Breast epithelium (tissue), 4 donors: Measurements from ENCODE around the gene CAV1. TPM values are rescaled to one million over a fixed set of nuclear protein-coding genes. Genes with fewer than 3 reads are reported as not detected.

ENCODE experiments used
- DNase-seq, 2 donors: peaks; one replicate each; pipeline ENCODE4 v3.0.0-alpha.2; 2019; ENCODE audit warnings: low spot score in 2 of 2
- H3K27ac ChIP-seq, 2 donors: fragments of 200-600 bp; sonication (generic) in 1 of 2; one replicate each; pipeline ENCODE4 v1.5.1; 2016 to 2019; ENCODE audit warnings: mild to moderate bottlenecking in 1 of 2
- H3K27me3 ChIP-seq, 2 donors: fragments of 200-600 bp; sonication (generic) in 1 of 2; one replicate each; pipeline versions ENCODE4 v1.5.1 to v1.6.0; 2017 to 2019; ENCODE audit warnings: control low read depth in 1 of 2, mild to moderate bottlenecking in 1 of 2
- H3K36me3 ChIP-seq: fragments of 200-600 bp; one replicate; pipeline ENCODE4 v1.5.1; 2019
- H3K4me1 ChIP-seq, 2 donors: fragments of 200-600 bp; sonication (generic); one replicate each; pipeline ENCODE4 v1.5.1; 2016 to 2019; ENCODE audit warnings: control low read depth in 1 of 2
- H3K4me3 ChIP-seq, 3 donors: fragments of 200-600 bp; sonication (generic); 1 replicate in 2 of 3; 2 replicates in 1 of 3; pipeline ENCODE4 v1.5.1; 2016 to 2019; ENCODE audit warnings: mild to moderate bottlenecking in 3 of 3, moderate library complexity in 2 of 3
- H3K9me3 ChIP-seq, 2 donors: fragments of 200-600 bp; sonication (generic) in 1 of 2; one replicate each; pipeline ENCODE4 v1.5.1; 2016 to 2019; ENCODE audit warnings: control low read depth in 1 of 2
- POLR2A ChIP-seq: fragments of 450-650 bp; IDR thresholded peaks from one replicate; pipeline ENCODE4 v1.6.1; 2016; ENCODE audit warnings: antibody characterized with exemption, mild to moderate bottlenecking, moderate library complexity
- POLR2AphosphoS5 ChIP-seq, 3 donors: sonication (generic); formaldehyde crosslinking; IDR thresholded peaks; one replicate each; pipeline ENCODE4 v1.6.1; 2017; ENCODE audit warnings: antibody characterized with exemption in 3 of 3
- intact Hi-C: fragments of 100-400 bp; cut with DNase I; formaldehyde crosslinking; loops from one replicate; pipeline ENCODE4 v1.15.1; 2023; ENCODE audit warnings: low total_unique reads
- total RNA-seq, 3 donors: library from RNA; depleted of rRNA; stranded (reverse); fragments of >200 nt; gene quantifications; one replicate each; pipeline ENCODE4 v1.1.0, GENCODE V29; 2016
- TF ChIP-seq, protein P1 (sequence below), 3 donors: fragments of 450-650 bp; IDR thresholded peaks; one replicate each; pipeline ENCODE4 v1.5.1; 2016 to 2017; ENCODE audit warnings: antibody characterized with exemption in 3 of 3, mild to moderate bottlenecking in 3 of 3, moderate library complexity in 3 of 3

CAV1 gene
- total RNA-seq, 3 donors from 2014 or later = 117 to 729 (median 154) TPM

DNA sequence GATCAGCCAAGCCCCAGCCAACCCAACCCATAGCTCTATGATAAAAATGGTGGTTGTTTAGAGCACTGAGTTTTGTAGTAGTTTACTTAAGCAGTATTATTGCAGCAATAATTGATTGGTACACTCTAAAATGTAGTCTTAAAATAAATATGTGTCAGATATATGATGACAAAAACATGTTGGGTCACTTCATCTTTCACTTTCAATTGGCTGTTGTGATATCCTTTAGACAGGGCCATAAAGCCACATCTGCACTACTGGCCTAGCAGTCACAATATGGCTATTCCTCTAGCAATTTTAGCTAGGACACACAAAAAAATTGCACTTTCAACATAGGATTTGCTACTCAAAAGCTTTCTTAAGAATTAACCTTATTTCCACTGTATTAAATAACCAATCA, 5.9 kb upstream of the CAV1 start:
- no peak for TF ChIP-seq POLR2AphosphoS5 (IDR thresholded peaks at IDR 0.05)
- TF ChIP-seq, protein P1, sequence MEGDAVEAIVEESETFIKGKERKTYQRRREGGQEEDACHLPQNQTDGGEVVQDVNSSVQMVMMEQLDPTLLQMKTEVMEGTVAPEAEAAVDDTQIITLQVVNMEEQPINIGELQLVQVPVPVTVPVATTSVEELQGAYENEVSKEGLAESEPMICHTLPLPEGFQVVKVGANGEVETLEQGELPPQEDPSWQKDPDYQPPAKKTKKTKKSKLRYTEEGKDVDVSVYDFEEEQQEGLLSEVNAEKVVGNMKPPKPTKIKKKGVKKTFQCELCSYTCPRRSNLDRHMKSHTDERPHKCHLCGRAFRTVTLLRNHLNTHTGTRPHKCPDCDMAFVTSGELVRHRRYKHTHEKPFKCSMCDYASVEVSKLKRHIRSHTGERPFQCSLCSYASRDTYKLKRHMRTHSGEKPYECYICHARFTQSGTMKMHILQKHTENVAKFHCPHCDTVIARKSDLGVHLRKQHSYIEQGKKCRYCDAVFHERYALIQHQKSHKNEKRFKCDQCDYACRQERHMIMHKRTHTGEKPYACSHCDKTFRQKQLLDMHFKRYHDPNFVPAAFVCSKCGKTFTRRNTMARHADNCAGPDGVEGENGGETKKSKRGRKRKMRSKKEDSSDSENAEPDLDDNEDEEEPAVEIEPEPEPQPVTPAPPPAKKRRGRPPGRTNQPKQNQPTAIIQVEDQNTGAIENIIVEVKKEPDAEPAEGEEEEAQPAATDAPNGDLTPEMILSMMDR (IDR thresholded peaks at IDR 0.05) = no peak
- intact Hi-C loops = no loop called here
- no peaks in the 10 kb centered on the region for H3K36me3 ChIP-seq
- no peaks in the 10 kb centered on the region for H3K27me3 ChIP-seq
- H3K4me1 ChIP-seq = no peaks in the 10 kb centered on the region
- no peak overlapping the region for H3K4me3 ChIP-seq
- H3K9me3 ChIP-seq = no peaks in the 10 kb centered on the region
- no peak for DNase-seq
- H3K27ac ChIP-seq = no peak overlapping the region

DNA sequence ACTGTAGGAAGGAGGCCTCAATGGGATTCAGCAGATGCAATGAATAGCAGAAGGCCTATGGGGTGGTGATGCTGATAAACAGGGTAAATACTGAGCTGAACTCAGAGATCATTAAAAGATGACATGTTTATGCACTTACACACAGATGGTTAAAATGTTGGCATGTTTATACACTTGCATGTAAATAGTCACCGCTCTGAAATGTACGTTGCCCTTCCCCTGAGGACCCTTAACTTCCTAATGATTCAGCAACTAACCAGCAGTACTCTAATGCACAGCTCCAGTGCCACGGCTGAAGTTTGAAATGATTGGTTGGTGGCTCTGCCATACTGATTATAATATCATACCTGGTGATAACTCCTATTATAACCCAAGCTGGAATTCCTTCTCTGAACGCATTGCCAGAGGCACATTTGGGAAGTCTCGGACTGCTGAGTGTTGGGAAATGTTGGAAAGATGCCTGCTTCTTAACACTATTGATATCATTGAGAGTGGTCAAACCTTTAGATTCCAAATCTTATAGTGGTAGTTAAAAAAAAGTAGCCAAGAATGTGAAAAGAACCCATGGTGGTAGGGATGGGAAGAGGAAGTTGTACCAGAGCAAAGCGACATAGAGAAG, 3.7 kb upstream of the CAV1 start:
- Histone ChIP-seq H3K27me3 (no peaks in the 10 kb centered on the region), H3K4me1 (no peaks in the 10 kb centered on the region), H3K4me3 (no peak overlapping the region), H3K9me3 (no peaks in the 10 kb centered on the region), H3K36me3 (no peaks in the 10 kb centered on the region), H3K27ac (peak overlapping the region; percentile 48 to 77)
- intact Hi-C loops = loop anchor here (5.0 to 10.0 kb wide), 2 partner anchors 64 to 169 kb away; no protein-coding TSS in a partner anchor
- no peak for TF ChIP-seq POLR2AphosphoS5 (IDR thresholded peaks at IDR 0.05)
- TF ChIP-seq, protein P1 (IDR thresholded peaks at IDR 0.05) = no peak
- TF ChIP-seq POLR2A = no peak
- DNase-seq = no peak

DNA sequence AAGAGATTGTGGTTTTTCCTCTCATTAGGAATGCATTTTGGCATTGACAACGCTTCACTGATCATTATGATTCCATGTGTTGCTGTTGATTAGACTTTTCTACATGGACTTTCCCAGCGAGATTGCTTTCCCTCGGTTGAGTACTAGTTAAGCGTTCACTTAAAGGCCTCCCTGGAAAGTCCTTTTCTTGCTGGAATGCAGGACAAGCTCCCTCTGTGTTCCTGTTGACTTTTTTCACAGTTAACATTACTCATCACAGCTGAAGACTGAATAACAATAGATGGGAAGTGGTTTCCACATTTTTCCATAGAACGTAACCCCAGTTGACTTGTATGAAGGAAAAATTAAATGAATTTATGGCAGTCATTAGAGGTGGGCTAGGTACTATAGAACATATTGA, 2.6 kb upstream of the CAV1 start:
- Histone ChIP-seq H3K4me3 (no peak overlapping the region), H3K9me3 (no peaks in the 10 kb centered on the region), H3K36me3 (no peaks in the 10 kb centered on the region), H3K27ac (peak overlapping the region; percentile 48 to 77), H3K4me1 (no peaks in the 10 kb centered on the region), H3K27me3 (no peaks in the 10 kb centered on the region)
- DNase-seq = no peak
- intact Hi-C loops = loop anchor here (5.0 to 10.0 kb wide), 2 partner anchors 63 to 170 kb away; no protein-coding TSS in a partner anchor
- TF ChIP-seq POLR2A (no peak), POLR2AphosphoS5 (IDR thresholded peaks at IDR 0.05) (peak in 1 of 3 donors; percentile 20)

DNA sequence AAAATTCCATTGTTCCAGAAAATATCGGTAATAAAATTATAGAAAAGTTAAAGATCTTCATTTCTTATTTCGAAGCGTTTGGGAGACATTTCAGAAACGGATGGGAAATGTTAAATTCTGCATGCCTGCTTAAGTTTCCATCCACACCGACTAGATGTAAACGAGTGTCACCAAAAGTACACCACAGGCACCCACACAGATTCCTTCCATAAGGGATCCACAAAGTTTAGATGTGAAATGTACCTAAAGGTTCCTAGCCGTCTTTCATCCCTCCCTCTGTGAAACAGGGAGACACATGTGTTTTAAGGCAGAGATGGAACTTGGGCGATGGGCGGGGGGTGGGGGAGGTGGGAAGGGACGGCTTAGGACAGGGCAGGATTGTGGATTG, 621 bp upstream of the CAV1 start:
- TF ChIP-seq POLR2AphosphoS5 (IDR thresholded peaks at IDR 0.05) (no peak), POLR2A (no peak)
- TF ChIP-seq, protein P1 (IDR thresholded peaks at IDR 0.05) = no peak
- no peak for DNase-seq
- Histone ChIP-seq H3K4me3 (peak overlapping the region; percentile 66 to 82 (median 77)), H3K4me1 (no peaks in the 10 kb centered on the region), H3K36me3 (no peaks in the 10 kb centered on the region), H3K27ac (peak overlapping the region; percentile 87 to 92), H3K9me3 (no peaks in the 10 kb centered on the region), H3K27me3 (no peaks in the 10 kb centered on the region)
- intact Hi-C loops = loop anchor here (5.0 to 10.0 kb wide), 2 partner anchors 61 to 172 kb away; no protein-coding TSS in a partner anchor

DNA sequence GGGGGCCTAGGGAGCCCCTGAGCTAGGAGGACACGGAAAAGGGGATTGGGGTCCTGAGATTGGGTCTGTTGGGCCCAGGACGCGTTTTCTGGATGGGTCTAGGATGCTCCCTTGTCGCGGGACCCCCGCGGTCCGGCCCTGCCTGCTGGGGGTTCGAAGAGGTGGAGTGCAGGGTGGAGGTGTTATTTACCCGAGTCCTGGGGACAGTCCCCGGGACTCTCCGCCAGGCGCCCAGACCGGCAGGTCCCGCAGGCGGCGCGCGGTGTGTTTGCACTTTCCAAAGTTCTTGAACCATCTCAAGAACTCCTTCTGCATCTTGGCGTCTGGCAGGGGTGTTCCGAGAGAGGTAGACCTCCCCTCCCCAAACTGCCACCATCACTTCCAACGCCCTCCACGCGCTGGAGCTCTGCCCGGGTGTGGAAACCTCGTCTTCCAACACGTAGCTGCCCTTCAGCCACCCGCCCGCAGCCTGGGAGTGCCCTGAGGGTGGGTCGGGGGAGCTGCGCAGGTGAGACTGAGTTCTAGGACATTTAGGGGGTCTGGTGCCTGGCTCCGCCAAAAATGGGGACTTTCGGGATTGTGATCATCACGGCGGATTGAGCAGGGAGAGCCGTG, 569 bp downstream of the CAV1 start:
- peak; percentile 32 to 51 for DNase-seq
- no peaks in the 10 kb centered on the region for H3K4me1 ChIP-seq
- H3K4me3 ChIP-seq = peak overlapping the region; percentile 66 to 82 (median 77)
- H3K27me3 ChIP-seq = no peaks in the 10 kb centered on the region
- TF ChIP-seq POLR2A = no peak
- TF ChIP-seq, protein P1 (IDR thresholded peaks at IDR 0.05) = peak in 1 of 3 donors; percentile 11
- TF ChIP-seq POLR2AphosphoS5 (IDR thresholded peaks at IDR 0.05) = no peak
- H3K9me3 ChIP-seq = no peaks in the 10 kb centered on the region
- no peaks in the 10 kb centered on the region for H3K36me3 ChIP-seq
- intact Hi-C loops = loop anchor here (10.0 kb wide), 1 partner anchor 59 kb away; no protein-coding TSS in a partner anchor
- H3K27ac ChIP-seq = peak overlapping the region; percentile 87 to 92
